IMR-90 (cell line): ENCODE measurements around the gene LIN7C. TPM values are rescaled to one million over a fixed set of nuclear protein-coding genes. Genes with fewer than 3 reads are reported as not detected.

ENCODE experiments used
- ATAC-seq: fragments of 200-7000 bp; cut with Tn5 transposase; 2 replicates; pipeline ENCODE4 v1.9.1; 2020; ENCODE audit warnings: low read depth, mild to moderate bottlenecking, moderate library complexity
- BruUV-seq: library from RNA; stranded (reverse); fragments of 400-500 nt; replicated peaks from 2 replicates; lab custom pipeline; 2021; lab: Mats Ljungman, UMichigan
- CTCF ChIA-PET: fragments of 300-600 bp; formaldehyde crosslinking; extraction: SDS; loops from one replicate; lab custom pipeline; 2021; ENCODE audit warnings: antibody characterized with exemption; lab: Yijun Ruan, JAX
- POLR2A ChIA-PET: fragments of 300-600 bp; sonication (Branson Sonifier 250); formaldehyde crosslinking; loops from one replicate; lab custom pipeline; 2022; ENCODE audit warnings: antibody characterized with exemption; ENCODE audit not compliant: unreplicated experiment; lab: Charles Lee
- DNase-seq: peaks from one replicate; pipeline ENCODE4 v3.0.0; 2013
- H2AFZ ChIP-seq: replicated peaks from 2 replicates; pipeline ENCODE3; 2013; ENCODE audit warnings: low read length, mild to moderate bottlenecking; ENCODE audit not compliant: poor library complexity
- H2AK5ac ChIP-seq: 2 replicates; pipeline ENCODE4 v1.6.1; 2013; ENCODE audit warnings: low read depth, low read length, inconsistent platforms
- H2AK9ac ChIP-seq: replicated peaks from 2 replicates; pipeline ENCODE3; 2013; ENCODE audit warnings: mild to moderate bottlenecking, low read depth, low read length, moderate library complexity; ENCODE audit not compliant: poor library complexity
- H2BK120ac ChIP-seq: 2 replicates; pipeline ENCODE4 v1.6.1; 2013; ENCODE audit warnings: low read depth, low read length, inconsistent platforms
- H2BK15ac ChIP-seq: 3 replicates; pipeline ENCODE4 v1.6.1; 2013; ENCODE audit warnings: low read depth, low read length, inconsistent platforms
- H2BK20ac ChIP-seq: 2 replicates; pipeline ENCODE4 v1.6.1; 2013; ENCODE audit warnings: low read depth, mild to moderate bottlenecking, inconsistent platforms, low read length, moderate library complexity
- H2BK5ac ChIP-seq: 2 replicates; pipeline ENCODE4 v1.6.1; 2013; ENCODE audit warnings: mild to moderate bottlenecking, low read depth, low read length, inconsistent platforms; ENCODE audit not compliant: poor library complexity, severe bottlenecking
- H3K14ac ChIP-seq: replicated peaks from 2 replicates; pipeline ENCODE4 v1.6.1; 2013; ENCODE audit warnings: low read depth, low read length, inconsistent platforms
- H3K18ac ChIP-seq: 2 replicates; pipeline ENCODE4 v1.6.1; 2013; ENCODE audit warnings: low read depth, low read length, control low read depth
- H3K23ac ChIP-seq: 2 replicates; pipeline ENCODE4 v1.6.1; 2013; ENCODE audit warnings: low read depth, low read length, inconsistent platforms
- H3K27ac ChIP-seq: 2 replicates; pipeline ENCODE4 v1.5.1; 2013; ENCODE audit warnings: mild to moderate bottlenecking, control low read depth, low read length; ENCODE audit not compliant: insufficient read depth
- H3K27me3 ChIP-seq: 2 replicates; pipeline ENCODE4 v1.6.1; 2013; ENCODE audit warnings: low read length; ENCODE audit not compliant: control insufficient read depth, insufficient read depth
- H3K36me3 ChIP-seq: 2 replicates; pipeline ENCODE4 v1.6.1; 2013; ENCODE audit warnings: low read length, mixed read lengths; ENCODE audit not compliant: control insufficient read depth, insufficient read depth
- H3K4ac ChIP-seq: 2 replicates; pipeline ENCODE4 v1.6.1; 2013; ENCODE audit warnings: low read depth, low read length, inconsistent platforms
- H3K4me1 ChIP-seq: 2 replicates; pipeline ENCODE4 v1.6.1; 2013; ENCODE audit warnings: low read length, mixed read lengths; ENCODE audit not compliant: control insufficient read depth, insufficient read depth
- H3K4me2 ChIP-seq: 2 replicates; pipeline ENCODE4 v1.6.1; 2013; ENCODE audit warnings: low read depth, mild to moderate bottlenecking, control low read depth, low read length, moderate library complexity
- H3K4me3 ChIP-seq: 2 replicates; pipeline ENCODE4 v1.5.1; 2013; ENCODE audit warnings: low read depth, mild to moderate bottlenecking, control low read depth, low read length, moderate library complexity; ENCODE audit not compliant: insufficient read depth
- H3K56ac ChIP-seq: 2 replicates; pipeline ENCODE4 v1.6.1; 2013; ENCODE audit warnings: low read length, inconsistent platforms; ENCODE audit not compliant: insufficient read depth; ENCODE audit errors: extremely low read depth
- H3K79me1 ChIP-seq, 2 experiments: 2 replicates each; pipeline ENCODE4 v1.6.1; 2013; ENCODE audit warnings: low read length in 2 of 2, inconsistent platforms in 1 of 2, low read depth in 1 of 2
- H3K9ac ChIP-seq: 2 replicates; pipeline ENCODE4 v1.6.1; 2013; ENCODE audit warnings: low read depth, low read length, control low read depth
- H3K9me1 ChIP-seq: 2 replicates; pipeline ENCODE4 v1.6.1; 2013; ENCODE audit warnings: low read length, inconsistent platforms; ENCODE audit not compliant: insufficient read depth
- H3K9me3 ChIP-seq: 2 replicates; pipeline ENCODE4 v1.6.1; 2013; ENCODE audit warnings: low read length; ENCODE audit not compliant: control insufficient read depth, insufficient read depth
- H4K20me1 ChIP-seq: 2 replicates; pipeline ENCODE4 v1.6.1; 2013; ENCODE audit warnings: low read length, inconsistent platforms; ENCODE audit not compliant: insufficient read depth
- H4K5ac ChIP-seq: 2 replicates; pipeline ENCODE4 v1.6.1; 2013; ENCODE audit warnings: mild to moderate bottlenecking, low read depth, low read length, control low read depth
- H4K8ac ChIP-seq, 2 experiments: 2 replicates each; pipeline ENCODE4 v1.6.1; 2013; ENCODE audit warnings: low read depth in 2 of 2, low read length in 2 of 2, control low read depth in 1 of 2, inconsistent platforms in 1 of 2
- H4K91ac ChIP-seq: 2 replicates; pipeline ENCODE4 v1.6.1; 2013; ENCODE audit warnings: low read depth, low read length, inconsistent platforms; ENCODE audit not compliant: insufficient read depth
- BHLHE40 ChIP-seq: fragments of 150-350 bp; IDR thresholded peaks from 2 replicates; pipeline ENCODE4 v1.6.1; 2016; ENCODE audit warnings: mild to moderate bottlenecking, low read depth, low read length
- CEBPB ChIP-seq: IDR thresholded peaks from 2 replicates; pipeline ENCODE4 v1.6.1; 2012; ENCODE audit warnings: low read depth, low read length, improper control_type of control experiment
- CHD1 ChIP-seq: IDR thresholded peaks from 2 replicates; pipeline ENCODE4 v1.6.1; 2012; ENCODE audit warnings: low read depth, low read length, improper control_type of control experiment
- CTCF ChIP-seq: conservative IDR thresholded peaks from 2 replicates; pipeline ENCODE4 v1.5.1; 2012; ENCODE audit warnings: mild to moderate bottlenecking, low read depth, low read length, improper control_type of control experiment
- ELK1 ChIP-seq: fragments of 150-350 bp; IDR thresholded peaks from 2 replicates; pipeline ENCODE4 v1.6.1; 2016; ENCODE audit warnings: low read depth, mild to moderate bottlenecking, low read length, moderate library complexity, borderline replicate concordance
- FOS ChIP-seq: fragments of 150-350 bp; IDR thresholded peaks from 2 replicates; pipeline ENCODE4 v1.6.1; 2016; ENCODE audit warnings: low read depth, low read length
- MAFK ChIP-seq: IDR thresholded peaks from 2 replicates; pipeline ENCODE4 v1.6.1; 2012; ENCODE audit warnings: low read depth, low read length, improper control_type of control experiment
- MAZ ChIP-seq: IDR thresholded peaks from 2 replicates; pipeline ENCODE4 v1.6.1; 2012; ENCODE audit warnings: low read depth, mild to moderate bottlenecking, low read length, improper control_type of control experiment, moderate library complexity, borderline replicate concordance
- MXI1 ChIP-seq: IDR thresholded peaks from 2 replicates; pipeline ENCODE4 v1.6.1; 2012; ENCODE audit warnings: low read depth, mild to moderate bottlenecking, low read length, moderate library complexity, borderline replicate concordance
- NFE2L2 ChIP-seq: fragments of 150-350 bp; IDR thresholded peaks from 2 replicates; pipeline ENCODE4 v1.6.1; 2016; ENCODE audit warnings: low read depth, mild to moderate bottlenecking, low read length
- POLR2A ChIP-seq: IDR thresholded peaks from 2 replicates; pipeline ENCODE4 v1.6.1; 2012; ENCODE audit warnings: mild to moderate bottlenecking, low read depth, low read length
- RAD21 ChIP-seq: IDR thresholded peaks from 2 replicates; pipeline ENCODE4 v1.6.1; 2012; ENCODE audit warnings: low read length, improper control_type of control experiment
- RCOR1 ChIP-seq: IDR thresholded peaks from 2 replicates; pipeline ENCODE4 v1.6.1; 2012; ENCODE audit warnings: mild to moderate bottlenecking, low read length, improper control_type of control experiment; ENCODE audit not compliant: insufficient replicate concordance
- RFX5 ChIP-seq: IDR thresholded peaks from 2 replicates; pipeline ENCODE4 v1.8.0; 2012; ENCODE audit warnings: low read depth, mild to moderate bottlenecking, low read length, moderate library complexity
- SMC3 ChIP-seq: fragments of 150-350 bp; IDR thresholded peaks from 2 replicates; pipeline ENCODE4 v1.6.1; 2016; ENCODE audit warnings: low read depth, mild to moderate bottlenecking, antibody characterized with exemption, low read length, moderate library complexity
- USF2 ChIP-seq: fragments of 150-350 bp; IDR thresholded peaks from 2 replicates; pipeline ENCODE4 v1.6.1; 2017; ENCODE audit warnings: mild to moderate bottlenecking, antibody characterized with exemption, low read length, low read depth
- WGBS, 2 experiments: methylation state at CpG; one replicate each; pipeline versions ENCODE4 v1.1.5 to v1.1.7; 2013; ENCODE audit warnings: missing lambda C conversion rate in 2 of 2; ENCODE audit not compliant: insufficient read length in 1 of 2; ENCODE audit errors: extremely low coverage in 2 of 2; 5-methylcytosine and 5-hydroxymethylcytosine counted together
- dilution Hi-C: fragments of 300-500 bp; cut with HindIII; formaldehyde crosslinking; loops from one replicate; pipeline ENCODE4 v1.14.3; 2018; ENCODE audit warnings: low sequenced_read_pairs; ENCODE audit not compliant: unreplicated experiment
- in situ Hi-C: fragments of 300-500 bp; cut with MboI; formaldehyde crosslinking; loops from 3 replicates; pipeline ENCODE4 v1.14.3; 2019; ENCODE audit warnings: low sequenced_read_pairs, inconsistent platforms, mixed read lengths
- intact Hi-C: fragments of 100-400 bp; cut with micrococcal nuclease; formaldehyde crosslinking; loops from 2 replicates; pipeline ENCODE4 v1.10.0; 2022
- polyA plus RNA-seq, 3 experiments: library from polyadenylated mRNA; depleted of rRNA; stranded (reverse); fragments of >200 nt; gene quantifications; 2 replicates each; pipeline ENCODE4 v1.2.3, GENCODE V29; 2012; ENCODE audit warnings: low replicate concordance in 1 of 3
- total RNA-seq: library from RNA; depleted of rRNA; stranded (reverse); fragments of >200 nt; gene quantifications from 2 replicates; pipeline ENCODE4 v1.2.3, GENCODE V29; 2012

Gene LIN7C
- total and polyA plus RNA-seq, 2 of the 4 experiments (the other 2 are of a cell fraction), result 12.2 to 25.5 TPM

GRCh38 chr11:27444801-27445215 lies 61.8 kb downstream of the LIN7C start:
- BruUV-seq, result no TSS peak
- Histone ChIP-seq H2AK5ac (no peak overlapping the region), H3K56ac (no peak overlapping the region), H3K27me3 (no peaks in the 10 kb centered on the region), H3K4me3 (no peak overlapping the region), H2BK5ac (no peak overlapping the region), H2AK9ac (no peak overlapping the region), H3K4me1 (no peaks in the 10 kb centered on the region), H3K9me1 (no peaks in the 10 kb centered on the region), H4K91ac (no peak overlapping the region), H3K9ac (no peak overlapping the region), H3K9me3 (no peaks in the 10 kb centered on the region), H3K36me3 (no peaks in the 10 kb centered on the region), H3K4me2 (no peak overlapping the region), H4K20me1 (no peaks in the 10 kb centered on the region), H4K8ac (no peak overlapping the region), H3K4ac (no peak overlapping the region), H2BK15ac (no peak overlapping the region), H3K23ac (no peak overlapping the region), H3K14ac (no peak overlapping the region), H2AFZ (no peak overlapping the region), H4K5ac (no peak overlapping the region), H3K18ac (no peak overlapping the region), H2BK20ac (no peak overlapping the region), H3K27ac (no peak overlapping the region), H2BK120ac (no peak overlapping the region), H3K79me1 (peaks cover 0 to 3% of the 10 kb centered on the region in 2 experiments; a peak in 2 of 4 replicates)
- intact Hi-C loops, result no loop called here
- WGBS, 2 experiments, result 80% methylated on average over 1 of the region's 2 CpGs; no CpG with 5 or more reads in 1 of the 2 experiments
- CTCF ChIA-PET, result no interaction called here
- in situ Hi-C loops, result no loop called here
- no peak for ATAC-seq
- POLR2A ChIA-PET, result no interaction called here
- dilution Hi-C loops, result no loop called here
- no peak for DNase-seq
- TF ChIP-seq NFE2L2 (no peak), CTCF (no peak), MXI1 (no peak), RFX5 (no peak), POLR2A (no peak), MAFK (no peak), BHLHE40 (no peak), SMC3 (no peak), RAD21 (no peak), MAZ (no peak), RCOR1 (no peak), CEBPB (no peak), CHD1 (no peak), USF2 (no peak), FOS (no peak), ELK1 (no peak)
